Heart left ventricle (tissue), 13 donors: ENCODE results near the gene CDRT4.

Experiments used
- CTCF ChIP-seq, 12 donors: fragments of 200-600 bp; sonication (generic) in 4 of 12; IDR thresholded peaks; one replicate each; pipeline versions ENCODE4 v1.5.0 to v1.8.0; 2018 to 2022; ENCODE audit warnings: antibody characterized with exemption in 12 of 12, mild to moderate bottlenecking in 5 of 12
- POLR2A ChIP-seq, 2 donors: fragments of 450-650 bp; IDR thresholded peaks; one replicate each; pipeline ENCODE4 v1.6.1; 2017; ENCODE audit warnings: antibody characterized with exemption in 2 of 2, mild to moderate bottlenecking in 2 of 2, moderate library complexity in 2 of 2
- donor health status: ischemic (EF 13 %, LVEDD 7.1; RV severe dilation, severe dysfunction).
- donor health status: DM: no; HTN: yes; CAD: no.
- donor health status: DM: no; HTN: no; CAD: no.
- donor health status: ischemic (EF 25% LVEDD 6.9; RV normal size, moderate dysfunction).
- donor health status: ischemic (EF 25% LVEDD 5.7; RV mildly dilated, moderate dysfunction).
- donor health status: ischemic (EF 35%, LVEDD 5.7; RV mildly dilated, moderate dysfunction).
- donor health status: nonischemic (EF 11% LVEDD 7.7; RV severe dilation, severe dysfunction).
- donor health status: DM: yes; HTN: yes; CAD: no.
- donor health status: PGD.
- donor health status: ischemic (EF 29% LVEDD 5.4; RV normal size, mild dysfunction).
- donor health status: nonischemic (EF 23%, LVEDD 6.1; RV moderate dilation, normal function).

- TF ChIP-seq CTCF (IDR thresholded peaks at IDR 0.05) (no peak), POLR2A (IDR thresholded peaks at IDR 0.05) (no peak)
These were observed 14.1 kb upstream of the CDRT4 start for GRCh38 chr17:15481481-15481880.
